Lower leg skin (tissue), 4 donors: ENCODE measurements around the gene IKBIP. TPM values are rescaled to one million over a fixed set of nuclear protein-coding genes. Genes with fewer than 3 reads are reported as not detected.
A peak's percentile ranks its signal among the peaks of the same experiment; 100 is the strongest.
"Not testable (repeated sequence)": the region's sequence is repeated elsewhere in the genome, so short reads cannot be mapped to it uniquely, and the experiment has no call there.

Experiments used
- DNase-seq, 2 donors: peaks; one replicate each; pipeline ENCODE4 v3.0.0-alpha.2; 2019; ENCODE audit warnings: low spot score in 2 of 2
- H3K4me3 ChIP-seq: fragments of 200-600 bp; sonication (generic); 2 replicates; pipeline ENCODE4 v1.5.1; 2017; ENCODE audit warnings: mild to moderate bottlenecking, low read depth; ENCODE audit not compliant: poor library complexity, severe bottlenecking
- CTCF ChIP-seq, 3 donors: fragments of 450-650 bp; IDR thresholded peaks; one replicate each; pipeline ENCODE4 v1.5.1; 2016; ENCODE audit warnings: antibody characterized with exemption in 3 of 3, mild to moderate bottlenecking in 3 of 3, moderate library complexity in 2 of 3
- POLR2A ChIP-seq, 2 donors: fragments of 450-650 bp; IDR thresholded peaks; one replicate each; pipeline ENCODE4 v1.6.1; 2016 to 2017; ENCODE audit warnings: antibody characterized with exemption in 2 of 2, mild to moderate bottlenecking in 1 of 2, moderate library complexity in 1 of 2
- WGBS, 2 donors: methylation state at CpG; one replicate each; pipeline ENCODE4 v1.1.5; 2018; 5-methylcytosine and 5-hydroxymethylcytosine counted together
- intact Hi-C: fragments of 100-400 bp; cut with DNase I; formaldehyde crosslinking; loops from one replicate; pipeline ENCODE4 v1.15.0; 2023; ENCODE audit warnings: low total_unique reads
- total RNA-seq, 4 donors: library from RNA; depleted of rRNA; stranded (reverse); fragments of >200 nt; gene quantifications; one replicate each; pipeline ENCODE4 v1.1.0, GENCODE V29; 2016

Gene IKBIP
- total RNA-seq, 4 donors from 2014 or later = 0.42 to 5.3 (median 3.2) TPM

DNA sequence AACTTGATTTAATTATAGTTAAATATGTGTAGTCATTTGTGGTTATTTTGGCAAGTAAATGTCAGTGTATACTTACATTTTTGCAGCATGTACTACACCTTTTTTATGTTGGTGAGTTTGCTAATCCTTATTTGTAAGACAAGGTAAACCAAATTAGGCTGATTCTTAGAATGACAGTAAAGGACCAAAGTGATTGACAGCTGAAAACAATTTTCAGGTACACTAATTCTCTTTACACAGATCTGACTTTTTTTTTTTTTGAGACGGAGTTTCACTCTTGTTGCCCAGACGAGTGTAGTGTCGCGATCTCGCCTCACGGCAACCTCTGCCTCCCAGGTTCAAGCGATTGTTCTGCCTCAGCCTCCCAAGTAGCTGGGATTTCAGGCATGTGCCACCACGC is 42.7 kb downstream of the IKBIP start:
- TF ChIP-seq POLR2A (IDR thresholded peaks at IDR 0.05) = no peak
- no peak for TF ChIP-seq CTCF (IDR thresholded peaks at IDR 0.05)
- intact Hi-C loops = no loop called here
- no peak for DNase-seq
- H3K4me3 ChIP-seq = no peak overlapping the region
- WGBS, 2 donors = 92 to 94% methylated on average over 8 of the region's 8 CpGs

GRCh38 chr12:98597313-98597712 is 47.3 kb downstream of the IKBIP start:
- WGBS, 2 donors = 86 to 93% methylated on average over 5 of the region's 5 CpGs
- H3K4me3 ChIP-seq, DNase-seq, intact Hi-C loops: not testable (repeated sequence)

GRCh38 chr12:98595243-98595988 is 49.2 kb downstream of the IKBIP start:
- intact Hi-C loops = no loop called here
- no peak for TF ChIP-seq CTCF (IDR thresholded peaks at IDR 0.05)
- TF ChIP-seq POLR2A (IDR thresholded peaks at IDR 0.05) = no peak
- H3K4me3 ChIP-seq = no peak overlapping the region
- 65 to 71% methylated on average over 3 of the region's 3 CpGs for WGBS, 2 donors
- DNase-seq = no peak

DNA sequence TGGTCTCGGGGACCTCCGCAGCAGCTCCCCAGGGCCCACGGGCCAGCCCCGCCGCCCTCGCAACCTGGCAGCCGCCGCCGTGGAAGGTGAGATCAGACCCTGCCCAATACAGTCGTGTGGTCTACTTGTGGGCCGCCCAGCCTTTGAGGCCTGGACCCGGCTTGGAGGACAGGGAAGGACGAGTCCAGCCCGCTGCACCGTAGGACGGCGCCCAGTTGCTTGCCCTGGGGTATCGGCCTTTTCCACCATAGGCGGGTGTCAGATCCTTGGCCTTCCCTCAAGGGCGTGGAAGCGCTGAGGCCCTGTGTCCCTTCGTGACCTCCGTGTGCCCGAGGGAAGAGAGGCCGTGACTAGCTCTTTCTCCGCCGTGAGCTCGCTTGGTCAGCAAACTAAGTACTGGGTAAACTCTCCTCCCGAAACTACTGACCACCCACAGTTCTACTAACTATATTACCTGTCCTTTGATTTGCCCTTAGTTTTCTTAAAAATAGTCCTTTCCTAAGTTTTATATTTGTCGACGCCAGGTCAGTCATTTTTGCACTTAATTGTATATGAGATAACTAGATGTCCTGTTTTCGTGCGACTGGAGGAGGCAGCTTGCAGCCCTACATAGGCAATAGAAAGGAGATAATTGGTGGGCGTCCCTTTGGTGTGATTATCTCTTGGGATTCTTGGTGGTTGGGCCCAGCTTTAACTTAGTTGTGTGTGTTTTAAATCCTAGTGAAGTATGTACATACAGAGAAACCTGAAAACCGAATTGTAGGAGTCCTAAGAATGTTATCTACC is 50.3 kb downstream of the IKBIP start:
- TF ChIP-seq CTCF (IDR thresholded peaks at IDR 0.05) = no peak
- no peak for TF ChIP-seq POLR2A (IDR thresholded peaks at IDR 0.05)
- intact Hi-C loops = no loop called here
- DNase-seq = peak; percentile 35 to 90
- WGBS, 2 donors = 0 to 2% methylated on average over 30 to 35 of the region's 35 CpGs
- peak overlapping the region; percentile 99 for H3K4me3 ChIP-seq

DNA sequence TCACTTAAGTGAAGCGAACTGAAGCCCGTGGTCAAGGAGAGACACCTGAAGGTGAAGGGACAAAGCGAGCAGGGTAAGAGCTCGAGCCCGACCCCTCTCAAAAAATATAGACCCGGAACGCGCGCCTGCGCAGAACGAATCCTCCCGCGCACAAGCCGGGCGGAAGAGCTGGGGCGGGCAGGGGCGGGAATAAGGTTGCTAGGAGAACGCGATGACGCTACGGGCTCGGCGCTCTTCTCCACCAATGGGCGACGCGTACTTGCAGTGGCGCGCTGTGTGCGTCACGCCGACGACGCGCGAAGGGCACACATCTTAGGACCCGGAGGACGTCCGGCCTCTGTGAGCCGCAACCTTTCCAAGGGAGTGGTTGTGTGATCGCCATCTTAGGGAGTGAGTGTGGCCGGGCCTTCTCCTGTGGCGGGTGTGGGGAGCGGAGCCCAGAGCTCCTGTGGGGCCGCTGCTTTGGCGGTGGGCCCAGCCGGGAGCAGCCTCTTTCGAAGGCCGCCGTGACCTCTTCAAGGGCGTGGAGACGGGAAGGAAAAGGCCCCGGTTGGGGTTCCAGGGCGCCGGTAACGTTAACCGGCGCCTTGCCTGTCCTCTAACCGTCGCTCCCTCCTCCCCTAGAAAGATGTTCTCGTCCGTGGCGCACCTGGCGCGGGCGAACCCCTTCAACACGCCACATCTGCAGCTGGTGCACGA is 51.1 kb downstream of the IKBIP start, which contains the start of gene SLC25A3:
SLC25A3 (plus strand) TSS at position 336 of the 699 bp plus-strand sequence; CDS start at position 629, 293 bp downstream.
- H3K4me3 ChIP-seq = peak within 1 kb of the TSS; percentile 99
- TF ChIP-seq CTCF (IDR thresholded peaks at IDR 0.05) (no peak), POLR2A (IDR thresholded peaks at IDR 0.05) (peak in 1 of 2 donors; percentile 77)
- peak; percentile 96 to 99 for DNase-seq
- intact Hi-C loops = no loop called here
- WGBS, 2 donors = 0 to 1% methylated on average over 48 to 67 of the region's 67 CpGs
